GM18498 (cell line): ENCODE results near the gene MORN5.

Experiments used
- ATAC-seq: cut with Tn5 transposase; IDR thresholded peaks from one replicate; pipeline ENCODE4 v1.9.1; 2021; ENCODE audit warnings: mild to moderate bottlenecking, moderate library complexity; ENCODE audit not compliant: unreplicated experiment

Gene MORN5

DNA sequence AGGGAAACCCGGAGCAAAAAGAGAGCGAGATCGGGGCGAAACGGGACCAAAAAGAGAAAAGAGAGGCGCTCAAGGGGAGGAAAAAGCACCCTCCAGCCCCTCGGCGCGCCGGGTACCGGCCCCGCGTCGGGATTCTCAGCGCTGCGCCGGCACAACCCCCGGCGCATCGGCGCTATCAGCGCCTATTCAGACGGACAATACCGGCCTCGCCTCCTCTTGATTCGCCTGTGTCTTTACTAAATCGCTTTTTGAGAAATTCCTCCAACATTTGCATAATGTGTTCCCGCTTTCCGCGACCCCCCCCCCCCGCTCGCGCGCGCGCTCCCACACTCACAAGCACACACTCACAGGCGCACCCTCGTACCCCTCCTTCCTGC is 68.5 kb downstream of the MORN5 start:
- ATAC-seq: no peak

DNA sequence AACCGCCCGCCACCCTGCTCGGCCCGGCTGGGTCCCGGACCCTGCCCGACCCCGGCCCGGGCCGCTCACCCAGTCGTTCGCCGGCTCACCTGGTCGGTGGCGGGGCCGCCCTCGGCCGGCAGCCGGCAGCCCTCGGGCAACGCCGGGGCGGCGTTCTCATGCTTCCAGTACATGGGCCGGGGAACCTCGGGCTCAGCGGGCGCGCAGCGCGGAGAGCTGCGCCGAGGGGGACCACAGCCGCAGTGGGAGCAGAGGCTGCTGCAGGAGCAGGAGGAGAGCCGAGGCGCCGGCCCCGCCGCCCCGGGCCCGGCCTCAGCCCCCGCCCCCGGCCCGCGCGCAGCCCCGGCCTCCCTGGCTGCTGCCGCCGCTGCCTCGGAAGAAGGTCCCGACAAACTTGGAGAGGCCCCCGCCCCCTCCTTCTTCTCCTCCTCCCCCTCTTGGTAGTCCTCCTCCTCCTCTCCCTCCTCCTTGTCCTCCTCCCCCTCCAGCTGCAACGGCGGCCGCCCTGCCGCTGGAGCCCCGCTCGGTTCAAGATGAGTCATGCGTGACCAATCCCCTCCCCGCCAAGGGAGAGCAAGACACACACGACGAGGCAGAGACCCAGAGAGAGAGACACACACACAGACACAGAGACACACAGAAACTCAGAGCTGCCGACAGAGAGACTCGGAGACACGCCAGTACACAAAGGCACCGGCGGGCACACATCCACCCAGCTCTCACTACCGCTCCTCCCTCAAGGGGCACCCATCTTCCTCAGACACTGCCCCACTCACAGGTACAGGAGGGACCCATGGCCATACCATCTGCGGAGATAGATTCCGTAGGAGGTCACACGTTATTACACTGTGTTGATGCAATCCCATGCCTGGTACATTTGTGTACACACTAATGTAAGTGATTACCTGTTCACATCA is 69.1 kb downstream of the MORN5 start, which contains the start of gene LHX6:
Gene LHX6 (minus strand): TSS at position 390 of the 917 bp plus-strand sequence. CDS start 217 bp downstream, at position 173.
- no peak for ATAC-seq

DNA sequence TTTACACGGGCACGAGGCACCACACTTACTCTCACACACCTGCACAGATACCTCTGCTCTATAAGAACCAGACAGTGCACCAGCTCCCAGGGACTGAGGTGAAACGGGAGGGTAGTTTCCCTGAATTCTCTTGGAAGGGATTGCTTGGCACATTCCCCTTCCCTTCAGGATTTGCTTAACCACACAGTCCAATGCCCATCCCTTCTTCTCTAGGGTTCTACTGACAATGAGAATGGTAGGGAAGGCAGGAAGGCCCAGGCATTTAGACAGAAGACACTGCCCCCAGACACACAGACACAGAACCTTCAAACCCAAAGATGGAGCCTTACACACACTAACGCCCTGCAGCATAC is 69.8 kb downstream of the MORN5 start:
- no peak for ATAC-seq

DNA sequence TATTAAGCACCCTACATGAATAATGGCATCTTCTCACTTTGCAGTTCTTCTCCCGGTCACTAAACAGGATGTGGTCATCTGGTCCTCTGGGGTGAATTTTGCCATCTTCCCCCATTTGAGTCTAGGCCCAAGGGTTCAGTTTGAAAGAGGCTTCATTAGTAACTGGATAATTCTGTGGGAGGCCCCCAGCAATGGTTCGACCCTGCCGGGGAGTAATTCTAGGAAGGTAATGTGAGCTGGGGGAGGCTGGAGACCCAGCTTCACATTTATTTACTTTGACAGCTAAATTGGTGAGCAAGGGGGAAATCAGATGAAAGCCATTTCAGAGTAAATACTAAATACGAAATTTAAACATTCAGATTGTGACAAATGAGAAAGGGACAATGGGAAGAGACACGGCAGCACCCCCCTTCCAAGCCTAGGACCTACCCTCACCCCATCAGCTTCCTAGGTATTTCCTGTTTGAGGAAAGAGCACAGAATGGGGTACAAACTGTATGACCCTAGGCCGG is 73.1 kb downstream of the MORN5 start:
- ATAC-seq: no peak

DNA sequence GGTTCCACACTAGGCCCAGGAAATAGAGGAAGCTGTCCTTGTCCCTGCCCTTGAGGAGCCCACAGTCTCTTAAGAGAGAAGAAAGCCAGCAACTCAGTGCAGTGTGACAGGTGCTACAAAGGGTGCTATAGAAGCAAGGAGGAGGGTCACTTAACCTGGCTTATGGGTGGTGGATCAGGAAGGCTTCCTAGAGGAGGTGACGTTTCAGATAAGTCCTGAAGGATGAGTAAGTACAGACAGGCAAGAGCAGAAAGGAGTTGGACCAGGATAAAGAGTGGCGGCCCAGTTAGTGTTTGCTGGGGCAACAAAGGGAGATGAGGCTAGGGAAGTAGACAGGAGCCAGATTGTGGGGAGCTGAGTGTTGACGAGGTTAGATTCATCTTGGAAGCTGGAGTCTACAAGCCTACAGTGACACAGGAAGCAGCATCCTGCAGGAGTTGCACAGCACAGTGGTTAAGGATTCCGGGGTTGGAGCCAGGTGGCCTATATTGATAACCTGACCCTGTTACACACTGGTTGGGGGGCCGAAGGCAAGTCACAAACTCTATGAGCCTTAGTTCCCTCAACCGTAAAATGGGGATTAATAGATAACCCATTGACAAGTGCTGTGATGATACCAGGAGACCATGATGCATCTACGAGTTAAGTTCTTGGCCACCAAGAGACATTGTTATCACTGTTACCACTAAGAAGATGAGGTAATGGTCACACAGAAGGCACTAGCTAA is 74.5 kb downstream of the MORN5 start:
- ATAC-seq: no peak

DNA sequence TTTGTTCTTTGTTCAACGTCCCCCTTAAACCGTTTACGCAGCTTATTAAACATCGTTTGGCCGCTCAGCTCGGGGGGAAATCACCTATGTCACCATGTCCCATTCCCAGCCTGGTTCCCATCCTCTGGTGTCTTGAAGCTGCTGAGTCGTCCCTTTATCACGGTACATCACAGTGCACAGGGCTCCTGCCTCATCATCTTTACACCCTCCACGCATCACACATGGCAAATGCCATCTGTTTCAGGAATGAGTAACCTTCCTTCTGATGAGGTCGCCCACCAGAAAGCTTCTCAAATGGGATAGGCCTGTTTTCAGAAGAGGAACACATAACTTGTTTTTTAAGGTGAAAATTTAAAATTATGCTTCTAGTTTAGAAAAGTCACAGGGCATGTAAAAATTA is 77.0 kb downstream of the MORN5 start:
- no peak for ATAC-seq

DNA sequence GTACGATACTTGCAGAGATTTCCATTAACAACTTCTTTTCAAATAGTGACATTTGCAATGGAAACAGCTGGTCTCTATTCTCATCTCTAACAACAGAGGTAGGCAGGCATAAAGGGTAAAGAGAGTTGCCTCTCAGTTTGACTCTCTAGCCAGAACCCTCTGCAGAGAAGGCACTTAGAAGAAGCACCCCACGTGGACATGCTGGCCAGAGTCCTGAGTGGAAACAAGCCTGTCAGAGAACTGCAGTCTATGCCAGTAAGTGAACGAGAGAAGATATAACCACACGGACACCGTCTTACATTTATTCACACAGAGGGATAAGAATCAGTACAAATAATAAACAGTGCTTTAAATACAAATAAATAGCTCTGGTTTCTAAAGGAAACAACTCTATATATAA is 80.0 kb downstream of the MORN5 start:
- no peak for ATAC-seq

DNA sequence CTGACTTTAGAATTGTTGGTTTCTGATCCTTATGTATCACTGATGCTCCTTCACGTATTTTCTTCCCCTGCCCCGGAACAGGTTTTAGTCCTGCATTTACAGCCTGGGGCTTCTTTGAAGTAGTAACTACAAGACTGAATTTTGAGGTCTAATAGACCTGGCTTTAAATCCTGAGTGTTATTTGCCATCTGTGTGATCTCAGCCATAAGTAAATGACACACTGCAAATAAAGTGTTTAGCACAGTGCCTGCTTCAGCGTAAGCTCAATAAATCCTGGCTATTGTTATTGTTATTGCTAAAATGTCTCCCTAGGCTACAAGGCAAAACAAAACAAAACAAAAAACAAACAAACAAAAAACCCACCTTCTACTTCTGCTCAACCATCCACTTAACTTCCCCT is 84.6 kb downstream of the MORN5 start:
- no peak for ATAC-seq

DNA sequence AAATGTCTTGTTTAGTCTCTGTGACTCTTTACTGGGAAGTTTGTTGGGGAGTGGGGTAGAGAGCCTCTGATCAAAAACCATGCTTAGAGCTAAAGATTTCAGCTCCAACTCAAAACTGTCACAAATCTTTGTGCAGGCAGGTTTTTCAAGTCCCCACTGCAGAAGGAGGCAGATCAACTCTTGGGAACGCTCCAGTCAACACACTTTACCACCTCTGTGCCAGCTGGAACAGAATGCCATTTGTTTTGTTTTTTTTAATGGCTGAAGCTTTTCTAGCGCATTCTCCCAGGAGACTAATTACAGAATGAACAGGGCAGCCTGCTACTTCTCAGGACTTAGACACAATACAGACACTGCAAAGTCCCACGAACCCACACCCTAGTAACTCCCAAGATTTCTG is 87.0 kb downstream of the MORN5 start:
- no peak for ATAC-seq

DNA sequence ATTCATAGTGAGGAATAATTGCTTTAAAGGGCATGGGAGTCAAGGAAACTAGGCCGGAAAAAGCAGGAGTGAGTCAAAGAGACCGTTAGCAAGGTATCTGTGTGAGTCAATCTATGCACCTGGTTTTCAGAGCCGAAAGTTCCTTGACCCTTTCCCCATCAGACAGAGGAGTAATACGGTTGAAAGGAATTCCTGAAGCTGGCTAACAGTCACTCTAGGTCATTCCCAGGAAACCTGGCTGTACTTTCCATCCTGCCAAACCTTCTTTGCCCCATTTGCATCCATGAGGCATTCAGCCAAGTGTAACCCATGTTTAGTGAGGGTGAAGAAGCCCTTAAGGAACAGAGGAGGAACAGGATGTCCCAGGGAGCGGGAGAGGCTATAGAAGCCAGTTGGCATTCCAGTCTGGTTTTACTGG is 88.7 kb downstream of the MORN5 start:
- no peak for ATAC-seq
